Neuronal stem cell (in vitro differentiated cells): ENCODE results near the gene DNAAF1.

Experiments used
- DNase-seq: peaks from one replicate; pipeline ENCODE4 v3.0.0-alpha.2; 2013; ENCODE audit warnings: low spot score
- H2AFZ ChIP-seq: one replicate; pipeline ENCODE4 v1.6.1; 2013; ENCODE audit warnings: mild to moderate bottlenecking, low read length, inconsistent platforms
- H2AK5ac ChIP-seq: 2 replicates; pipeline ENCODE4 v1.6.1; 2013; ENCODE audit warnings: low read depth, mild to moderate bottlenecking, inconsistent platforms, low read length, moderate library complexity, mixed read lengths
- H2BK120ac ChIP-seq: 2 replicates; pipeline ENCODE4 v1.6.1; 2013; ENCODE audit warnings: low read depth, mild to moderate bottlenecking, inconsistent platforms, low read length, moderate library complexity, mixed read lengths
- H2BK12ac ChIP-seq: one replicate; pipeline ENCODE4 v1.6.1; 2013; ENCODE audit warnings: low read length, inconsistent platforms
- H2BK15ac ChIP-seq: 2 replicates; pipeline ENCODE4 v1.6.1; 2013; ENCODE audit warnings: mild to moderate bottlenecking, low read length, inconsistent platforms, mixed read lengths
- H2BK5ac ChIP-seq: one replicate; pipeline ENCODE4 v1.6.1; 2013; ENCODE audit warnings: inconsistent platforms, mild to moderate bottlenecking, low read length, moderate library complexity
- H3K14ac ChIP-seq: one replicate; pipeline ENCODE4 v1.6.1; 2013; ENCODE audit warnings: low read length, inconsistent platforms
- H3K18ac ChIP-seq: 2 replicates; pipeline ENCODE4 v1.6.1; 2013; ENCODE audit warnings: low read length, inconsistent platforms
- H3K23ac ChIP-seq: 2 replicates; pipeline ENCODE4 v1.6.1; 2013; ENCODE audit warnings: low read depth, mild to moderate bottlenecking, mixed read lengths, low read length, inconsistent platforms; ENCODE audit not compliant: poor library complexity
- H3K27ac ChIP-seq: replicated peaks from 3 replicates; pipeline ENCODE4 v1.5.1; 2013; ENCODE audit warnings: low read length, inconsistent platforms
- H3K27me3 ChIP-seq, 3 experiments: 2 replicates each; pipeline ENCODE4 v1.6.1; 2013; ENCODE audit warnings: low read length in 3 of 3, mild to moderate bottlenecking in 2 of 3, inconsistent platforms in 1 of 3, low read depth in 1 of 3, mixed read lengths in 1 of 3, moderate library complexity in 1 of 3; ENCODE audit not compliant: control insufficient read depth in 3 of 3, insufficient read depth in 3 of 3
- H3K36me3 ChIP-seq, 2 donors: replicated peaks in 1 of 2; 2 replicates each; pipeline ENCODE4 v1.6.1; 2013; ENCODE audit warnings: low read length in 2 of 2; ENCODE audit not compliant: control insufficient read depth in 2 of 2, insufficient read depth in 2 of 2
- H3K4ac ChIP-seq: 2 replicates; pipeline ENCODE4 v1.6.1; 2013; ENCODE audit warnings: inconsistent platforms, mild to moderate bottlenecking, low read length, moderate library complexity
- H3K4me1 ChIP-seq, 2 donors: 1 replicate in 1 of 2; 2 replicates in 1 of 2; pipeline ENCODE4 v1.6.1; 2013; ENCODE audit warnings: low read length in 2 of 2, low read depth in 1 of 2; ENCODE audit not compliant: control insufficient read depth in 2 of 2, insufficient read depth in 1 of 2
- H3K4me2 ChIP-seq: one replicate; pipeline ENCODE4 v1.6.1; 2013; ENCODE audit warnings: mild to moderate bottlenecking, low read length, inconsistent platforms; ENCODE audit not compliant: insufficient read depth, poor library complexity, severe bottlenecking
- H3K4me3 ChIP-seq, 2 donors: 2 replicates each; pipeline ENCODE4 v1.5.1; 2013; ENCODE audit warnings: low read length in 2 of 2, mild to moderate bottlenecking in 2 of 2, inconsistent platforms in 1 of 2, moderate library complexity in 1 of 2
- H3K79me1 ChIP-seq: one replicate; pipeline ENCODE4 v1.6.1; 2013; ENCODE audit warnings: low read depth, mild to moderate bottlenecking, inconsistent platforms, low read length, moderate library complexity
- H3K9ac ChIP-seq: one replicate; pipeline ENCODE4 v1.6.1; 2013; ENCODE audit warnings: mild to moderate bottlenecking, low read depth, low read length, inconsistent platforms; ENCODE audit not compliant: poor library complexity
- H3K9me3 ChIP-seq, 2 donors: replicated peaks in 1 of 2; 2 replicates each; pipeline versions ENCODE3 to v1.6.1; 2013; ENCODE audit warnings: low read length in 2 of 2, mild to moderate bottlenecking in 2 of 2, inconsistent platforms in 1 of 2, low read depth in 1 of 2, mixed read lengths in 1 of 2, moderate library complexity in 1 of 2; ENCODE audit not compliant: control insufficient read depth in 2 of 2, insufficient read depth in 1 of 2
- H4K8ac ChIP-seq: one replicate; pipeline ENCODE4 v1.6.1; 2013; ENCODE audit warnings: low read depth, mild to moderate bottlenecking, inconsistent platforms, low read length, moderate library complexity
- H4K91ac ChIP-seq: one replicate; pipeline ENCODE4 v1.6.1; 2013; ENCODE audit warnings: low read length, low read depth, mild to moderate bottlenecking, inconsistent platforms; ENCODE audit not compliant: poor library complexity
- WGBS, 2 donors: extraction: QIAGEN DNeasy Blood & Tissue Kit; methylation state at CpG; one replicate each; pipeline ENCODE4 v1.1.7; 2013; ENCODE audit warnings: missing lambda C conversion rate in 2 of 2, mixed read lengths in 1 of 2; ENCODE audit not compliant: insufficient read length in 2 of 2, insufficient replicate concordance in 1 of 2; ENCODE audit errors: extremely low coverage in 2 of 2; 5-methylcytosine and 5-hydroxymethylcytosine counted together

Gene DNAAF1

GRCh38 chr16:84138824-84139627 is 6.1 kb upstream of the DNAAF1 start:
- no peak overlapping the region for H4K91ac ChIP-seq
- peaks cover 7% of the 10 kb centered on the region for H3K79me1 ChIP-seq
- no peak overlapping the region for H2BK12ac ChIP-seq
- no peak overlapping the region for H3K18ac ChIP-seq
- no peak overlapping the region for H2AFZ ChIP-seq
- no peak overlapping the region for H3K23ac ChIP-seq
- H3K36me3 ChIP-seq: peaks cover 0 to 16% of the 10 kb centered on the region in 2 donors
- no peak overlapping the region for H3K4me2 ChIP-seq
- H4K8ac ChIP-seq: no peak overlapping the region
- peaks cover 2 to 14% of the 10 kb centered on the region in 2 donors for H3K9me3 ChIP-seq
- no peak overlapping the region for H3K27ac ChIP-seq
- no peak overlapping the region for H2BK15ac ChIP-seq
- no peak for DNase-seq
- no peak overlapping the region for H2BK5ac ChIP-seq
- H2AK5ac ChIP-seq: no peak overlapping the region
- no CpG with 5 or more reads among the region's 14 CpGs for WGBS, 2 donors
- no peak overlapping the region for H3K4me3 ChIP-seq
- H3K4me1 ChIP-seq: peaks cover 15 to 28% of the 10 kb centered on the region in 2 donors
- H3K27me3 ChIP-seq: no peaks in the 10 kb centered on the region
- H3K14ac ChIP-seq: no peak overlapping the region
- H3K4ac ChIP-seq: no peak overlapping the region
- H3K9ac ChIP-seq: no peak overlapping the region
- H2BK120ac ChIP-seq: no peak overlapping the region

- WGBS, 2 donors: no CpG with 5 or more reads among the region's 6 CpGs
- Histone ChIP-seq H3K18ac (no peak overlapping the region), H2AFZ (no peak overlapping the region), H3K9me3 (peaks cover 2 to 14% of the 10 kb centered on the region in 2 donors), H3K27ac (no peak overlapping the region), H2AK5ac (no peak overlapping the region), H3K23ac (no peak overlapping the region), H3K27me3 (no peaks in the 10 kb centered on the region), H2BK15ac (no peak overlapping the region), H3K36me3 (peaks cover 0 to 16% of the 10 kb centered on the region in 2 donors), H3K14ac (peak overlapping the region; percentile 32), H3K4ac (no peak overlapping the region), H2BK5ac (no peak overlapping the region), H2BK12ac (no peak overlapping the region), H3K4me1 (peaks cover 15 to 28% of the 10 kb centered on the region in 2 donors), H3K4me3 (no peak overlapping the region), H4K91ac (no peak overlapping the region), H3K79me1 (peaks cover 10% of the 10 kb centered on the region), H3K4me2 (no peak overlapping the region), H4K8ac (no peak overlapping the region), H2BK120ac (no peak overlapping the region), H3K9ac (no peak overlapping the region)
- no peak for DNase-seq
Measured at GRCh38 chr16:84139628-84140258, 5.4 kb upstream of the DNAAF1 start.

- Histone ChIP-seq H3K9ac (no peak overlapping the region), H2AFZ (no peak overlapping the region), H3K79me1 (peaks cover 7% of the 10 kb centered on the region), H3K4me1 (peaks cover 14 to 24% of the 10 kb centered on the region in 2 donors), H4K8ac (no peak overlapping the region), H3K18ac (no peak overlapping the region), H2BK120ac (no peak overlapping the region), H3K4me3 (no peak overlapping the region), H3K23ac (no peak overlapping the region), H2BK12ac (no peak overlapping the region), H3K36me3 (peaks cover 0 to 13% of the 10 kb centered on the region in 2 donors), H2BK15ac (no peak overlapping the region), H3K4me2 (no peak overlapping the region), H3K27ac (no peak overlapping the region), H2BK5ac (no peak overlapping the region), H2AK5ac (no peak overlapping the region), H3K9me3 (peaks cover 2 to 14% of the 10 kb centered on the region in 2 donors), H3K14ac (no peak overlapping the region), H4K91ac (no peak overlapping the region), H3K27me3 (peaks cover 0 to 3% (median 3%) of the 10 kb centered on the region in 3 experiments), H3K4ac (no peak overlapping the region)
- WGBS, 2 donors: no CpG with 5 or more reads among the region's 13 CpGs
- DNase-seq: no peak
Measured at GRCh38 chr16:84141143-84141670, 3.9 kb upstream of the DNAAF1 start.

GRCh38 chr16:84143081-84143480 is 2.0 kb upstream of the DNAAF1 start:
- H2AFZ ChIP-seq: no peak overlapping the region
- no peak overlapping the region for H3K4me2 ChIP-seq
- H3K4me1 ChIP-seq: peaks cover 7 to 16% of the 10 kb centered on the region in 2 donors
- H2AK5ac ChIP-seq: no peak overlapping the region
- H3K9me3 ChIP-seq: peaks cover 2 to 14% of the 10 kb centered on the region in 2 donors
- DNase-seq: no peak
- peaks cover 4% of the 10 kb centered on the region for H3K79me1 ChIP-seq
- no CpG with 5 or more reads among the region's 1 CpG for WGBS, 2 donors
- H3K9ac ChIP-seq: no peak overlapping the region
- no peak overlapping the region for H2BK15ac ChIP-seq
- peak overlapping the region in 1 of 2 donors; percentile 7 for H3K4me3 ChIP-seq
- no peak overlapping the region for H2BK120ac ChIP-seq
- no peak overlapping the region for H4K8ac ChIP-seq
- H3K36me3 ChIP-seq: peaks cover 0 to 9% of the 10 kb centered on the region in 2 donors
- no peak overlapping the region for H2BK5ac ChIP-seq
- H4K91ac ChIP-seq: no peak overlapping the region
- no peak overlapping the region for H3K27ac ChIP-seq
- no peak overlapping the region for H3K23ac ChIP-seq
- H2BK12ac ChIP-seq: no peak overlapping the region
- no peak overlapping the region for H3K14ac ChIP-seq
- H3K27me3 ChIP-seq: peaks cover 0 to 10% (median 4%) of the 10 kb centered on the region in 3 experiments
- no peak overlapping the region for H3K4ac ChIP-seq
- no peak overlapping the region for H3K18ac ChIP-seq
